ENCODE results near the gene ZNF564. TPM values are rescaled to one million over a fixed set of nuclear protein-coding genes. Genes with fewer than 3 reads are reported as not detected.
A peak's percentile ranks its signal among the peaks of the same experiment; 100 is the strongest.

Gene ZNF564
- total and polyA plus RNA-seq, 2 of the 8 experiments (the other 6 are each of a cell fraction or from before 2014, with no cell fraction given) = 0.89 to 10.4 TPM

- ChIA-PET POLR2A (ENCODE audit: partially characterized antibody) (interaction anchor here (0.5 kb wide), 1 partner anchor 22 kb away, joined by 4 read pairs; no protein-coding TSS in a partner anchor), CTCF (ENCODE audit: partially characterized antibody) (interaction anchor here (0.6 to 3.0 kb wide), 23 partner anchors 9 to 1936 kb away, joined by 3 to 14 read pairs (median 3); partner anchors contain the start of genes MAN2B1 and WDR83)
- no peak overlapping the region for H2BK12ac ChIP-seq (ENCODE audit: low read depth, low read length)
- no peaks in the 10 kb centered on the region for H3K36me3 ChIP-seq (ENCODE audit: control insufficient read depth in 2 of 4, insufficient read depth in 4 of 4, low read length in 3 of 4)
- H2BK15ac ChIP-seq (ENCODE audit: low read length) = no peak overlapping the region
- DNase-seq (ENCODE audit: low read depth in 1 of 2, low spot score in 2 of 2) (peak; percentile 77 to 99), FAIRE-seq (peak; percentile 93)
- H3K14ac ChIP-seq (ENCODE audit: insufficient read length) = no peak overlapping the region
- H3K4me3 ChIP-seq (ENCODE audit: extremely low read depth in 1 of 4, insufficient read depth in 2 of 4, low read depth in 3 of 4, low read length in 4 of 4) = no peak overlapping the region
- H2BK120ac ChIP-seq (replicated peaks; ENCODE audit: low read depth, low read length) = no peak overlapping the region
- no peak overlapping the region for H2AK5ac ChIP-seq (ENCODE audit: low read depth, low read length)
- TF ChIP-seq RAD21 (IDR thresholded peaks at IDR 0.05 in 1 of 2, conservative IDR thresholded peaks at IDR 0.05 in 1 of 2; ENCODE audit: low read depth in 2 of 2, low read length in 2 of 2) (peak; percentile 95 to 96), GABPA (IDR thresholded peaks at IDR 0.05; ENCODE audit: borderline replicate concordance, insufficient read depth, low read length) (peak; percentile 68; the same call in 1 of the 2 replicates), E2F6 (IDR thresholded peaks at IDR 0.05) (no peak)
- TF ChIP-seq, protein P1, sequence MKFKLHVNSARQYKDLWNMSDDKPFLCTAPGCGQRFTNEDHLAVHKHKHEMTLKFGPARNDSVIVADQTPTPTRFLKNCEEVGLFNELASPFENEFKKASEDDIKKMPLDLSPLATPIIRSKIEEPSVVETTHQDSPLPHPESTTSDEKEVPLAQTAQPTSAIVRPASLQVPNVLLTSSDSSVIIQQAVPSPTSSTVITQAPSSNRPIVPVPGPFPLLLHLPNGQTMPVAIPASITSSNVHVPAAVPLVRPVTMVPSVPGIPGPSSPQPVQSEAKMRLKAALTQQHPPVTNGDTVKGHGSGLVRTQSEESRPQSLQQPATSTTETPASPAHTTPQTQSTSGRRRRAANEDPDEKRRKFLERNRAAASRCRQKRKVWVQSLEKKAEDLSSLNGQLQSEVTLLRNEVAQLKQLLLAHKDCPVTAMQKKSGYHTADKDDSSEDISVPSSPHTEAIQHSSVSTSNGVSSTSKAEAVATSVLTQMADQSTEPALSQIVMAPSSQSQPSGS (IDR thresholded peaks at IDR 0.05; ENCODE audit: low read length) = no peak
- TF ChIP-seq, protein P2, sequence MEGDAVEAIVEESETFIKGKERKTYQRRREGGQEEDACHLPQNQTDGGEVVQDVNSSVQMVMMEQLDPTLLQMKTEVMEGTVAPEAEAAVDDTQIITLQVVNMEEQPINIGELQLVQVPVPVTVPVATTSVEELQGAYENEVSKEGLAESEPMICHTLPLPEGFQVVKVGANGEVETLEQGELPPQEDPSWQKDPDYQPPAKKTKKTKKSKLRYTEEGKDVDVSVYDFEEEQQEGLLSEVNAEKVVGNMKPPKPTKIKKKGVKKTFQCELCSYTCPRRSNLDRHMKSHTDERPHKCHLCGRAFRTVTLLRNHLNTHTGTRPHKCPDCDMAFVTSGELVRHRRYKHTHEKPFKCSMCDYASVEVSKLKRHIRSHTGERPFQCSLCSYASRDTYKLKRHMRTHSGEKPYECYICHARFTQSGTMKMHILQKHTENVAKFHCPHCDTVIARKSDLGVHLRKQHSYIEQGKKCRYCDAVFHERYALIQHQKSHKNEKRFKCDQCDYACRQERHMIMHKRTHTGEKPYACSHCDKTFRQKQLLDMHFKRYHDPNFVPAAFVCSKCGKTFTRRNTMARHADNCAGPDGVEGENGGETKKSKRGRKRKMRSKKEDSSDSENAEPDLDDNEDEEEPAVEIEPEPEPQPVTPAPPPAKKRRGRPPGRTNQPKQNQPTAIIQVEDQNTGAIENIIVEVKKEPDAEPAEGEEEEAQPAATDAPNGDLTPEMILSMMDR (IDR thresholded peaks at IDR 0.05; ENCODE audit: control extremely low read depth in 1 of 3, insufficient read depth in 1 of 3, low read depth in 1 of 3, low read length in 3 of 3) = peak; percentile 94 to 99 (median 96)
- H4K8ac ChIP-seq (ENCODE audit: extremely low read depth, insufficient read depth, low read length) = no peak overlapping the region
- no peak overlapping the region for H3K4ac ChIP-seq (replicated peaks; ENCODE audit: insufficient read length, low read depth, low read length)
- no peaks in the 10 kb centered on the region for H3K79me1 ChIP-seq (ENCODE audit: low read depth, low read length)
- no peaks in the 10 kb centered on the region for H3K23me2 ChIP-seq (ENCODE audit: low read depth, low read length)
- WGBS, 2 experiments (ENCODE audit: extremely low coverage in 1 of 2, insufficient coverage in 1 of 2, insufficient read length in 1 of 2, insufficient replicate concordance in 2 of 2, low coverage in 1 of 2, low lambda C conversion rate in 2 of 2, missing lambda C conversion rate in 1 of 2) = 36% methylated on average over 19 of the region's 19 CpGs; no CpG with 5 or more reads in 1 of the 2 experiments
- H3K4me2 ChIP-seq (ENCODE audit: insufficient read depth in 1 of 2, low read depth in 2 of 2, low read length in 2 of 2) = no peak overlapping the region
- no peaks in the 10 kb centered on the region for H4K20me1 ChIP-seq (replicated peaks in 1 of 2; ENCODE audit: control insufficient read depth in 1 of 2, insufficient read depth in 2 of 2, low read length in 2 of 2)
- no peak overlapping the region for H2AFZ ChIP-seq (ENCODE audit: low read length)
- no peaks in the 10 kb centered on the region for H3K27me3 ChIP-seq (replicated peaks in 1 of 4; ENCODE audit: control insufficient read depth in 3 of 4, extremely low read depth in 1 of 4, insufficient read depth in 3 of 4, low read length in 3 of 4)
- no peak overlapping the region for H2BK20ac ChIP-seq (ENCODE audit: low read length)
- no peaks in the 10 kb centered on the region for H3K9me3 ChIP-seq (ENCODE audit: insufficient read depth in 2 of 2, low read depth in 1 of 2, low read length in 1 of 2)
- no peak overlapping the region for H4K91ac ChIP-seq (replicated peaks; ENCODE audit: insufficient read length, low read length)
- H3K79me2 ChIP-seq (ENCODE audit: control insufficient read depth in 1 of 2, insufficient read depth in 2 of 2, low read length in 2 of 2) = no peaks in the 10 kb centered on the region
- H2BK5ac ChIP-seq (ENCODE audit: low read depth, low read length) = no peak overlapping the region
- H4K5ac ChIP-seq (ENCODE audit: insufficient read length, low read depth, low read length) = no peak overlapping the region
- no peak overlapping the region for H3K27ac ChIP-seq (ENCODE audit: low read depth, low read length)
- no peak overlapping the region for H3K9ac ChIP-seq (replicated peaks in 1 of 4; ENCODE audit: extremely low read depth in 1 of 4, low read depth in 3 of 4, low read length in 3 of 4)
- H3K18ac ChIP-seq (ENCODE audit: extremely low read depth, low read length) = no peak overlapping the region
- H3K23ac ChIP-seq (ENCODE audit: insufficient read length) = no peak overlapping the region
- H3K4me1 ChIP-seq (replicated peaks in 1 of 4; ENCODE audit: control insufficient read depth in 3 of 4, insufficient read depth in 4 of 4, low read length in 3 of 4) = no peaks in the 10 kb centered on the region
- no peak overlapping the region for H3K56ac ChIP-seq (replicated peaks; ENCODE audit: insufficient read length, low read depth, low read length)
Measured at GRCh38 chr19:12564016-12564664, 12.9 kb upstream of the ZNF564 start.
